Liver (tissue), 3 donors: ENCODE results near the gene MYO18A.

Source experiments
- ATF3 ChIP-seq: IDR thresholded peaks from 2 replicates; pipeline ENCODE4 v1.6.1; 2016; ENCODE audit warnings: antibody characterized with exemption
- CTCF ChIP-seq: fragments of 150-350 bp; IDR thresholded peaks from 2 replicates; pipeline ENCODE4 v1.5.1; 2017; ENCODE audit warnings: improper control_type of control experiment, low read depth, low read length; ENCODE audit not compliant: missing input control
- EGR1 ChIP-seq, 2 donors: IDR thresholded peaks; 2 replicates each; pipeline ENCODE4 v1.6.1; 2016 to 2018; ENCODE audit warnings: antibody characterized with exemption in 2 of 2, low read depth in 2 of 2
- FOXA1 ChIP-seq: IDR thresholded peaks from 2 replicates; pipeline ENCODE4 v1.6.1; 2016; ENCODE audit warnings: antibody characterized with exemption
- JUND ChIP-seq, 2 donors: IDR thresholded peaks; 2 replicates each; pipeline ENCODE4 v1.6.1; 2016; ENCODE audit warnings: antibody characterized with exemption in 2 of 2
- MAX ChIP-seq: IDR thresholded peaks from 2 replicates; pipeline ENCODE4 v1.6.1; 2016; ENCODE audit warnings: antibody characterized with exemption
- NR2F2 ChIP-seq: IDR thresholded peaks from 2 replicates; pipeline ENCODE4 v1.6.1; 2016; ENCODE audit warnings: antibody characterized with exemption
- RAD21 ChIP-seq, 2 donors: IDR thresholded peaks; 2 replicates each; pipeline ENCODE4 v1.6.1; 2016; ENCODE audit warnings: antibody characterized with exemption in 2 of 2, mild to moderate bottlenecking in 2 of 2
- REST ChIP-seq: IDR thresholded peaks from 2 replicates; pipeline ENCODE4 v1.6.1; 2016; ENCODE audit warnings: antibody characterized with exemption, mild to moderate bottlenecking
- RXRA ChIP-seq, 2 donors: IDR thresholded peaks; 2 replicates each; pipeline ENCODE4 v1.6.1; 2017 to 2018; ENCODE audit warnings: antibody characterized with exemption in 2 of 2, mild to moderate bottlenecking in 1 of 2
- SP1 ChIP-seq: IDR thresholded peaks from 2 replicates; pipeline ENCODE4 v1.6.1; 2018; ENCODE audit warnings: antibody characterized with exemption, mild to moderate bottlenecking
- TAF1 ChIP-seq: conservative IDR thresholded peaks from 2 replicates; pipeline ENCODE4 v1.6.1; 2016; ENCODE audit warnings: antibody characterized with exemption, mild to moderate bottlenecking
- YY1 ChIP-seq: IDR thresholded peaks from 2 replicates; pipeline ENCODE4 v1.6.1; 2016; ENCODE audit warnings: antibody characterized with exemption, mild to moderate bottlenecking
- ZBTB33 ChIP-seq: IDR thresholded peaks from 2 replicates; pipeline ENCODE4 v1.6.1; 2016; ENCODE audit warnings: antibody characterized with exemption
- donor health status: healthy.
- donor health status: healthy.

- TF ChIP-seq EGR1 (IDR thresholded peaks at IDR 0.05; ENCODE audit: low read depth in 2 of 2) (no peak), CTCF (no peak), TAF1 (no peak), NR2F2 (no peak), MAX (no peak), ATF3 (no peak), ZBTB33 (no peak), SP1 (no peak), YY1 (no peak), RAD21 (IDR thresholded peaks at IDR 0.05) (no peak), REST (no peak), JUND (IDR thresholded peaks at IDR 0.05) (no peak), FOXA1 (no peak), RXRA (IDR thresholded peaks at IDR 0.05) (no peak)
Observed at GRCh38 chr17:29113334-29113733, 66.9 kb downstream of the MYO18A start.
